Measurements from ENCODE around the gene CLMP. TPM values are rescaled to one million over a fixed set of nuclear protein-coding genes. Genes with fewer than 3 reads are reported as not detected.
"Not testable (repeated sequence)": the region's sequence is repeated elsewhere in the genome, so short reads cannot be mapped to it uniquely, and the experiment has no call there.

The CLMP gene
- total and polyA plus RNA-seq, 3 donors from 2014 or later = 6.0 to 6.5 (median 6.3) TPM

- WGBS, 2 donors = 81 to 83% methylated on average over 4 of the region's 4 CpGs
- DNase-seq = no peak
- H3K36me3 ChIP-seq (ENCODE audit: low read depth, missing control alignments) = no peaks in the 10 kb centered on the region
- no peaks in the 10 kb centered on the region for H3K4me1 ChIP-seq
- no peak overlapping the region for H3K27ac ChIP-seq
- no peaks in the 10 kb centered on the region for H3K27me3 ChIP-seq
- no peak overlapping the region for H3K4me3 ChIP-seq
- intact Hi-C loops (cut with DNase I; ENCODE audit: low total_unique reads) = no loop called here
- no peaks in the 10 kb centered on the region for H3K9me3 ChIP-seq
- TF ChIP-seq POLR2A (IDR thresholded peaks at IDR 0.05) (no peak), CTCF (IDR thresholded peaks at IDR 0.05) (no peak)
These were observed 14.5 kb upstream of the CLMP start for GRCh38 chr11:123209591-123209990.

GRCh38 chr11:123206791-123207434 is 11.9 kb upstream of the CLMP start:
- Histone ChIP-seq H3K9me3 (no peaks in the 10 kb centered on the region), H3K27ac (no peak overlapping the region), H3K4me1 (no peaks in the 10 kb centered on the region), H3K4me3 (no peak overlapping the region), H3K36me3 (ENCODE audit: low read depth, missing control alignments) (no peaks in the 10 kb centered on the region), H3K27me3 (no peaks in the 10 kb centered on the region)
- WGBS, 2 donors = 49 to 61% methylated on average over 8 to 10 of the region's 10 CpGs
- intact Hi-C loops (cut with DNase I; ENCODE audit: low total_unique reads) = no loop called here
- no peak for DNase-seq
- TF ChIP-seq CTCF (IDR thresholded peaks at IDR 0.05) = no peak
- TF ChIP-seq POLR2A (IDR thresholded peaks at IDR 0.05) = no peak

GRCh38 chr11:123206055-123206454 is 11.0 kb upstream of the CLMP start:
- peak overlapping the region in 1 of 2 donors; percentile 2 for H3K27ac ChIP-seq
- WGBS, 2 donors = 75 to 83% methylated on average over 7 of the region's 7 CpGs
- H3K27me3 ChIP-seq; H3K4me1 ChIP-seq; H3K36me3 ChIP-seq (ENCODE audit: low read depth, missing control alignments); DNase-seq; H3K9me3 ChIP-seq; H3K4me3 ChIP-seq; intact Hi-C loops (cut with DNase I; ENCODE audit: low total_unique reads): not testable (repeated sequence)
- peak; percentile 1 for TF ChIP-seq POLR2A (IDR thresholded peaks at IDR 0.05)

GRCh38 chr11:123203934-123204333 is 8.9 kb upstream of the CLMP start:
- no peak overlapping the region for H3K4me3 ChIP-seq
- WGBS, 2 donors = 88 to 89% methylated on average over 6 of the region's 6 CpGs
- H3K4me1 ChIP-seq = no peaks in the 10 kb centered on the region
- no peak overlapping the region for H3K27ac ChIP-seq
- no peaks in the 10 kb centered on the region for H3K36me3 ChIP-seq (ENCODE audit: low read depth, missing control alignments)
- no peaks in the 10 kb centered on the region for H3K9me3 ChIP-seq
- H3K27me3 ChIP-seq = no peaks in the 10 kb centered on the region
- no peak for TF ChIP-seq CTCF (IDR thresholded peaks at IDR 0.05)
- no peak for TF ChIP-seq POLR2A (IDR thresholded peaks at IDR 0.05)
- DNase-seq = no peak
- intact Hi-C loops (cut with DNase I; ENCODE audit: low total_unique reads) = no loop called here

GRCh38 chr11:123203471-123203870 is 8.4 kb upstream of the CLMP start:
- Histone ChIP-seq H3K27ac (no peak overlapping the region), H3K36me3 (ENCODE audit: low read depth, missing control alignments) (no peaks in the 10 kb centered on the region), H3K27me3 (no peaks in the 10 kb centered on the region), H3K4me3 (no peak overlapping the region), H3K4me1 (no peaks in the 10 kb centered on the region), H3K9me3 (no peaks in the 10 kb centered on the region)
- 49 to 56% methylated on average over 4 of the region's 4 CpGs for WGBS, 2 donors
- no peak for TF ChIP-seq CTCF (IDR thresholded peaks at IDR 0.05)
- no peak for TF ChIP-seq POLR2A (IDR thresholded peaks at IDR 0.05)
- intact Hi-C loops (cut with DNase I; ENCODE audit: low total_unique reads) = no loop called here
- DNase-seq = no peak

Data from testis (tissue), 3 donors.